ENCODE data around the gene ANGPTL5.

The ANGPTL5 gene

GRCh38 chr11:101914738-101915426 is 1.4 kb downstream of the ANGPTL5 start, which contains the start of gene CEP126:
Gene CEP126, plus strand, starts transcription at chr11:101915010. Its CDS starts 275 bp downstream, at chr11:101915285.
- DNase-seq: peak; percentile 84 to 90
- TF ChIP-seq GATA1 (IDR thresholded peaks at IDR 0.05; ENCODE audit: low read depth, low read length) (no peak), POLR2A (IDR thresholded peaks at IDR 0.05; ENCODE audit: low read length) (peak; percentile 52)

GRCh38 chr11:101914341-101914737 is 2.0 kb downstream of the ANGPTL5 start:
- TF ChIP-seq POLR2A (IDR thresholded peaks at IDR 0.05; ENCODE audit: low read length): no peak
- TF ChIP-seq GATA1 (IDR thresholded peaks at IDR 0.05; ENCODE audit: low read depth, low read length): no peak
- no peak for DNase-seq

- DNase-seq: no peak
- TF ChIP-seq POLR2A (IDR thresholded peaks at IDR 0.05; ENCODE audit: low read length) (no peak), GATA1 (IDR thresholded peaks at IDR 0.05; ENCODE audit: low read depth, low read length) (no peak)
Measured at GRCh38 chr11:101913656-101914055, 2.7 kb downstream of the ANGPTL5 start.

GRCh38 chr11:101912823-101913284 is 3.5 kb downstream of the ANGPTL5 start:
- DNase-seq: no peak

GRCh38 chr11:101909087-101909486 is 7.2 kb downstream of the ANGPTL5 start:
- no peak for TF ChIP-seq GATA1 (IDR thresholded peaks at IDR 0.05; ENCODE audit: low read depth, low read length)
- TF ChIP-seq POLR2A (IDR thresholded peaks at IDR 0.05; ENCODE audit: low read length): no peak
- no peak for DNase-seq

More at GRCh38 chr11:101912823-101913284, 3.5 kb downstream of the ANGPTL5 start:
- TF ChIP-seq GATA1 (IDR thresholded peaks at IDR 0.05; ENCODE audit: low read depth, low read length): no peak
- no peak for TF ChIP-seq POLR2A (IDR thresholded peaks at IDR 0.05; ENCODE audit: low read length)

GRCh38 chr11:101907815-101908214 is 8.5 kb downstream of the ANGPTL5 start:
- DNase-seq: no peak
- TF ChIP-seq GATA1 (IDR thresholded peaks at IDR 0.05; ENCODE audit: low read depth, low read length): no peak
- TF ChIP-seq POLR2A (IDR thresholded peaks at IDR 0.05; ENCODE audit: low read length): no peak

- DNase-seq: no peak
- TF ChIP-seq GATA1 (IDR thresholded peaks at IDR 0.05; ENCODE audit: low read depth, low read length) (no peak), POLR2A (IDR thresholded peaks at IDR 0.05; ENCODE audit: low read length) (no peak)
Measured at GRCh38 chr11:101894505-101894904, 21.8 kb downstream of the ANGPTL5 start.

- TF ChIP-seq GATA1 (IDR thresholded peaks at IDR 0.05; ENCODE audit: low read depth, low read length) (no peak), POLR2A (IDR thresholded peaks at IDR 0.05; ENCODE audit: low read length) (no peak)
- DNase-seq: no peak
Measured at GRCh38 chr11:101889767-101890166, 26.6 kb downstream of the ANGPTL5 start.

GRCh38 chr11:101885631-101886030 is 30.7 kb downstream of the ANGPTL5 start:
- TF ChIP-seq GATA1 (IDR thresholded peaks at IDR 0.05; ENCODE audit: low read depth, low read length) (no peak), POLR2A (IDR thresholded peaks at IDR 0.05; ENCODE audit: low read length) (no peak)
- DNase-seq: no peak

GRCh38 chr11:101881586-101881985 is 34.7 kb downstream of the ANGPTL5 start:
- DNase-seq: no peak
- TF ChIP-seq GATA1 (IDR thresholded peaks at IDR 0.05; ENCODE audit: low read depth, low read length) (no peak), POLR2A (IDR thresholded peaks at IDR 0.05; ENCODE audit: low read length) (no peak)

- DNase-seq: peak; percentile 44 to 57
- TF ChIP-seq GATA1 (IDR thresholded peaks at IDR 0.05; ENCODE audit: low read depth, low read length) (no peak), POLR2A (IDR thresholded peaks at IDR 0.05; ENCODE audit: low read length) (no peak)
Measured at GRCh38 chr11:101880222-101880621, 36.1 kb downstream of the ANGPTL5 start.

- TF ChIP-seq POLR2A (IDR thresholded peaks at IDR 0.05; ENCODE audit: low read length) (no peak), GATA1 (IDR thresholded peaks at IDR 0.05; ENCODE audit: low read depth, low read length) (no peak)
- DNase-seq: no peak
Measured at GRCh38 chr11:101872171-101872882, 44.0 kb downstream of the ANGPTL5 start.

- DNase-seq: no peak
- TF ChIP-seq POLR2A (IDR thresholded peaks at IDR 0.05; ENCODE audit: low read length) (no peak), GATA1 (IDR thresholded peaks at IDR 0.05; ENCODE audit: low read depth, low read length) (no peak)
Measured at GRCh38 chr11:101870510-101870909, 45.8 kb downstream of the ANGPTL5 start.

- TF ChIP-seq GATA1 (IDR thresholded peaks at IDR 0.05; ENCODE audit: low read depth, low read length) (no peak), POLR2A (IDR thresholded peaks at IDR 0.05; ENCODE audit: low read length) (no peak)
- DNase-seq: no peak
Measured at GRCh38 chr11:101867951-101868350, 48.4 kb downstream of the ANGPTL5 start.

Data from erythroblast (primary cell).